ENCODE data around the gene ANO6.
"Not testable (repeated sequence)": the region's sequence is repeated elsewhere in the genome, so short reads cannot be mapped to it uniquely, and the experiment has no call there.

- not testable (repeated sequence) for TF ChIP-seq USF2 (CRISPR knock-in tag; IDR thresholded peaks at IDR 0.05); CTCF (IDR thresholded peaks at IDR 0.05); ZNF317 (CRISPR knock-in tag; IDR thresholded peaks at IDR 0.05; ENCODE audit: borderline replicate concordance, low read depth); NFE2L1 (CRISPR knock-in tag; IDR thresholded peaks at IDR 0.05); ZSCAN18 (CRISPR knock-in tag; IDR thresholded peaks at IDR 0.05)
These were observed 101.4 kb downstream of the ANO6 start for GRCh38 chr12:45317261-45317660.

Data from WTC11 (cell line).